HG03460 (cell line): Measurements from ENCODE around the gene DCST2.
"Not testable (repeated sequence)": the region's sequence is repeated elsewhere in the genome, so short reads cannot be mapped to it uniquely, and the experiment has no call there.

ENCODE experiments used
- ATAC-seq: cut with Tn5 transposase; IDR thresholded peaks from one replicate; pipeline ENCODE4 v1.9.1; 2021; ENCODE audit not compliant: unreplicated experiment

The DCST2 gene

DNA sequence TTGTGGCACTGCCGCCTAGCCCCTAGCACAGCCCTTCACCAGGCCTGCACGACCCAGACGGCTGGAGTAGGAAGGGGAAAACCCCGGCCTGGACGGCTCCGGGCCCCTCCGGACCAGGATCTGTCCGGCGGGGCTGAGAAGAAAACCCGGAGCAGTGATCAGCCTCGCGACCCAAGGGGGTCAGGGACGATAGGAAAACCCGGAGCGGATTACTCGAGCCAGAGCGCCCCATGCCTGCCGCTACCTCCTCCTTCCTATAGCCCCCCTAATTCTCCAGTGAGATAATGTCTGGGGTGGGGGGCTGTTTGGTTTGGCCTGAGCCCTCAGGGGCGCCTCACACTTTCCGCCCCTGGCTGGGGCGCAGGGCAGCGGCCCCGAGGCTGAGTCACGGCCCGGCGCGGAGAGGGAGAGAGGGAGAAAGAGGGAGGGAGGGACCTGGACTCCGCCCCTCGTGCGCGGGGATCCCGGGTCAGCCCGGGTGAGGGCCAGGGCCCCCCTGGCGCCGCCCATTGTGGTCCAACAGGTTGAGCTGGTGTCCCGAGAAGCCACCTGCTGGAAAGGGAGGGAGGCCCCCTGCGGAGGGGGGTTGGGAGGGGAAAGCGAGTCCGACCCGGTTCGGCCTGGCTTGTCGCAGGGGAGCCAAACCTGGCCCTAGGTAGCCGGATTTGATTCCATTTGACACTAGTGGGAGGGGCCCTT lies 32.7 kb downstream of the DCST2 start:
- ATAC-seq, result peak; percentile 29

DNA sequence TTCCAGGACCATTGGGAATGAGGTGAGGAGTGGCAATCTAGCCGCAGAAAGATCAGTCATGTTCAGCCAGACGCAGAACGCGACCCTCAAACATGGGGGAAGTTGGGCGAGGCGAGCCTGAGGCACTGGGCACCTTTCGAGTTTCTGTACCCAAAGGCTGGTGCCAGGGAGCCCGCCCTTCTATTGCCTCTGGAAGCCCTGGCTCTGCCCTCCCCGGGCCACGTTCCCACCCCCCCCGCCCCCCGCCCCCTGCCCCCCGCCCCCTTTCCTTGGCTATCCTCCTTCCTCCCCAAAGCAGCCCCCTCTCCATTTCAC lies 33.2 kb downstream of the DCST2 start:
- no peak for ATAC-seq

DNA sequence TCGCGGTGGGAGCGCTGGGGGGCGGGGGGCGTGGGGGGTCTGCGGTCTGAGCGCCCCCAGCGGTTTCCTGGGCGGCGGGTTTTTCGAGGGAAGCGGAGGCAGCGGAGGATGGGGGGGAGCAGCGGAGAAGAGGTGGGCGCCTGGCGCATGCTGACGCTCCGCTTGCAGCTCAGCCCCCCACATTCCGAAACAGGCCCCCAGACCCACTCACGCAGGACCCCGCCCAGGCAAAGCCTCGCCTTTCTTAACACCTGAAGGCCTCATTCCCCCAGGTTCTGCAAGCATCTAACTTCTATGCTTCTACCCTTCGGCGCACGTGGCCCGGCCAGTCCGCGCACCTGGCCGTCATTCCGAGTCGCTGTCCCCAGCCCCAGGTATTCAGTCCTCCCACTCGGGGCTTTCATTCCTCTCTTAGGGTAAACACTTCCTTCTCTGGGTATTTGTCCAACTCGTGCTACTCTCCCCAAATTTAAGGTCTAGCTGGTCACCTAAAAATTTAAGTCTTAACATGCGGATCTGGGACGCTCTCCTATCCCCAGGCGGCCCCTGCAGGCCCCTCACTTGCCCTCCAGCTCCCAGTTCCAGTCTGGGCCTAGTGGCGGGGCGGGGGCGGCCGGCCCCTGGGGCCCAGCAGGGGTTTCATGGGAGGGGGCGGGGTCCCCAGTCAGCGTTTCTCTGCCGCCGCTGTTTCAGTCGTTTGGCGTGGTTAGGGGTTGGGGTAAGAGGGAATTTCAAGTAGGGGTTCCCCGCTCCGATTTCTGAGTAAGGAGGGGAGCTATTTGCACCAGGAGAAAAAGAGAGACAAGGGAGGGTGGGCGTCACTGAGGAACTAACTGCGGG lies 33.8 kb downstream of the DCST2 start:
- ATAC-seq, result no peak

DNA sequence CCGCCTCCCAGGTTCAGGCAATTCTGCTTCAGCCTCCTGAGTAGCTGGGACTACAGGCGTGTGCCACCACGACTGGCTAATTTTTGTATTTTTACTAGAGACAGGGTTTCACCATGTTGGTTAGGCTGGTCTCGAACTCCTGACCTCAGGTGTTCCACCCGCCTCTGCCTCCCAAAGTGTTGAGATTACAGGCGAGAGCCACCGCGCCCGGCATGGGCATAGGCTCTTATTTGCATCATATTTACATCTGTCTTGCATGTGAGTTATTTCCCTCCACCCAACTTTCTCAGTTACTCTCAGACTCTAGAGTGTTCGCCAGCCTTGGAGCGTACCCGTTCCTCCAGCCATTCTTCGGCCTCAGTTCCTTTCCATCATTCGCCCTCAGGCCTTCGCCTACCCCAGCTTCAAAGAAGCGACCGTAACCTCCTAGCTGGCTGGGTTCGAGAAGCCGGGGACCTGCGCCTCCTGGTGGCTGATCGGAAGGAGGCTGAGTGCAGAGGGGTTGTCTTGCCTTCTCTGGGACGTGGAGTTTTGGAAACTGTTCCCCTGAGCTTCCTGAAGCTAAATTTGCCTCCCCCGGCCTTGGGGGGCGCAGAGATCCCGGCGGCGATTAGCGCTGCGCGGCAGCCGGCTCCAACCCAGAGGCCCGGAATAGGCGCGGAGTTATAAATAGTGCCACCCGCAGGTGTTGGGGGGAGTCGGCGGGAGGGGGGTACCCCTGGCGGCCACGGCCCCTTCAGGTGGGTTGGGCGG lies 34.6 kb downstream of the DCST2 start:
- no peak for ATAC-seq

DNA sequence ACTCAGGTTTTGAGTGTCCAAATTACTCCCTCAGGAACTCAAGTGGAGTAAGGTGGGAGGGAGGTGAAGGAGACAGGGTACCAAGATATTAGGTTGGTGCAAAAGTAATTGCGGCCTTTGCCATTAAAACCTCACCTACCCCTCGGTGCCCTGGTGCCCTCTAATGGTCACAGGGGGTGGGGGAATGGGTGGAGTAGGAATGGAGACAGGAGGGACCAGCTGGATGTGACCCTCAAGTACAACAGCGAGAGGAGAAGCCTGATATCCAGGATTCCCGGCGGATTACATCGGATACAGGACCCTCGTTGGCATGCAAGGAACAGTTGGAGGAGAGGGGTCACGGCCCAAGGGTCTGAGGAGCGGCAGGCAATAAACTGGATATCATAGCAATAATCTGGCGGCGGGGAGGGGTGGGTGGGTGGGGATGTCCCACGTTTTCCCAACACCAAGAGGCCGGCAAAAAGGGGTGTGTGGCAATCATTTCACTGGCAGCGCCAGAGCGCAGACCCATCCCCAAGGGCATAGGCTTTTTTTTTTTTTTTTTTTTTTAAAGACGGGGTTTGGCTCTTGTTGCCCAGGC lies 35.3 kb downstream of the DCST2 start:
- ATAC-seq, result no peak

DNA sequence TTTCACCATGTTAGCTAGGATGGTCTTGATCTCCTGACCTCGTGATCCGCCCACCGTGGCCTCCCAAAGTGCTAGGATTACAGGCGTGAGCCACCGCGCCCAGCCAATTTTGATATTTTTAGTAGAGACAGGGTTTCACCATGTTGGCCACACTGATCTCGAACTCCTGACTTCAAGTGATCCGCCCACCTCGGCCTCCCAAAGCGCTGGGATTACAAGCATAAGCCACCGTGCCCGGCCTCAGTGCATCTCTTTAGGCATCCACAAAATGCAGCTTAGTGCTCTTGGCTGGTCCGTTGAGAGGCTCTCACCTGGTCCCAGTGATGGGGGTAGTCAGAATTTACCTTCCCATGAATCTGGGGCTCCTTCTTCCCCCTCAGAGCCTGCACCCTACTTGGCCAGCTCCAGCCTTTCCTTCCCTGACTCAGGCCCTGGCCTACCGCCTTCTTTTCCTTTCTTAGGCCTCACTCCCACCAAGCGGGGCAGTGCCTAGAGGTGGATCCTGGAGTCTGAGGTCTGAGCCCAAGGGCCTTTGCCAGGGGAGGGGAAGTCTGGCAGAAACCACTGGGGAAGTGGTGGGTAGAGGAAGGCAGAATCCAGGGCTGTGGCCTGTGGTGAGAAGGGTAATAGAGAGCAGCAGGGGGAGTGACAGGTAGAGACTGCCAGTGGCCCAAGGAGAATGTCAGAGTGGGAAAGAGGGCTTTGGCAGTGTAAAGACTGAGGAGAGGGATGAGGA lies 36.4 kb downstream of the DCST2 start:
- ATAC-seq, result no peak

DNA sequence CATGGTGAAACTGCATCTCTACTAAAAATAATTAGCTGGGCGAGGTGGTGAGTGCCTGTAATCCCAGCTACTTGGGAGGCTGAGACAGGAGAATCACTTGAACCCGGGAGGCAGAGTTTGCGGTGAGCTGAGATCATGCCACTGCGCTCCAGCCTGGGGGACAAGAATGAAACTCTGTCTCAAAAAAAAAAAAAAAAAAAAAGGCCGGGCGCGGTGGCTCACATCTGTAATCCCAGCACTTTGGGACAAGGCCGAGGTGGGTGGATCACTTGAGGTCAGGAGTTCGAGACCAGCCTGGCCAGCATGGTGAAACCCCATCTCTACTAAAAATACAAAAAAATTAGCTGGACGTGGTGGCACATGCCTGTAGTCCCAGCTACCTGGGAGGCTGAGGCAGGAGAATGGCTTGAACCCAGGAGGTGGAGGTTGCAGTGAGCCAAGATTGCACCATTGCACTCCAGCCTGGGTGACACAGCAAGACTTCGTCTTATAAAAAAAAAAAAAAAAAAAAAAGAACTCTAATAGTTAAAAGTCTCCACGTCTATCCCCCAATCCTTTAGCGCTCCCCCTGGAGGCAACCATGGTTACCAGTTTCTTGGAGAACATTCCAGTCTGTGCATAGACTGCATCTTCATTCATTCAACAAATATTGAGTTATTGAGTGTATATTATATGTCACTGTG lies 38.1 kb downstream of the DCST2 start:
- not testable (repeated sequence) for ATAC-seq

DNA sequence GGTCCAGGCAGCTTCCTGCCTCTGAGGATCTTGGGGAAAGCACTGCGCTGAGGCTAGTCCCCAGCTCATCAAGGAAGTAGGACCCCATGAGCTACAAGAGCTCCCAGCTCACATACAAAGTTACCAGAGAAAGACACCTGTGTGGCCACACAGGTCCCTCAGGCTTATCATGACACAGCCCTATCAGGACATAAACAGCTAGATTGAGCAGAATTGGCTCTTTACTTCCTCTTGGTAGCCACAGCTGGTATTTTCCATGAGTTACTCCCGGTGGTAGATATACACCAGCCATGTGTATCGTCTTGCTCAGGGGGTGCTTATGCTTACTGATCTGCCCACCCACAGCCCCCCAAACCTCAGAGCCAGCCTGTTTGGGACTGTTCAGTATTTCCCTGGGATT lies 39.0 kb downstream of the DCST2 start:
- ATAC-seq, result no peak

DNA sequence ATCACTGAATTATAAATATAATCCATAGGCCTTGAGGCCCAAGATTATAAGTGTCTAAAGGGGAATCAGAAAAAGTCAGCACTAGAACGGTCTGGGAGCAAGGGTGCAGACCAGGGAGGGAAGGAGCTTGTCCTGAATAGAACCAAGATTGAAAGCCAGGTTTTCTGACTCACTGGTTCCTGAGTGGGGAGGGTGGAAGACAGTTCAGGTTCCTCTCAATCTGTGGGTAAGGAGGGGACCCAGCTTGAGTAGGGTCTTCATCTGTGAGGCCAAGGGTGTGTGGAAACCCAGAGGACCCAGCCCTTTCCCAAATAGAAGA lies 39.4 kb downstream of the DCST2 start:
- ATAC-seq, result no peak

DNA sequence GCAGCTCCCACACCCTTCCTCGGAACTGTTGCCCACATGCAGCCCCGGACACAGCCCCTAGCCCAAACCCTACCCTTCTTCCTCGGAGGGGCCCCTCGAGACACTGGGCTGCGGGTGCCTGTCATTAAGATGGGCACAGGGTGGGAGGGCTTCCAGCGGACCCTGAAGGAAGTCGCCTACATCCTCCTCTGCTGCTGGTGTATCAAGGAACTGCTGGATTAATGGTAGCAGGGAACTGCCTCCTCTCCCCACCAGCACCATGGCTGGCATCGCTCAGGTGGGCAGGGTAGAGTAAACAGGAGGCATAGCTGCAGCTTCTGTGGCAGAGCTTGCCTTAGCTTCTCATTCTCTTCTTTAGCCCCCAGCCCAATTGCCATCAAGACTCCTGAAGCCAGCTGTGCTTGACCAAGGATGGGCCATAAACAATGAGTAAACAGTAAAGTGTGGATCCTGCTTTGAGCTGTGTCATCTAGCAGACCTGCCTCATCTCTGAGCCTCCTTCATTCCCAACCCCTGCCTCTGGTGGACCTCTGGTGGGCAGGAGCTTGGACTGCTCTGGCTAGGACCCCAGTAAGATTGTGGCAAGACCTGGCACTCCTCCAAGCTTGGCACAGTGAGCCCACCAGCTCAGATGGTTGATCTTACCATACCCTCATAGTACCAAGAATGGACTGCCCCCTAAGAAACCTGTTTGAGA lies 39.9 kb downstream of the DCST2 start, which contains the start of gene LENEP:
LENEP (plus strand) TSS at position 15 of the 697 bp plus-strand sequence; CDS start at position 37, 22 bp downstream.
- ATAC-seq, result no peak

DNA sequence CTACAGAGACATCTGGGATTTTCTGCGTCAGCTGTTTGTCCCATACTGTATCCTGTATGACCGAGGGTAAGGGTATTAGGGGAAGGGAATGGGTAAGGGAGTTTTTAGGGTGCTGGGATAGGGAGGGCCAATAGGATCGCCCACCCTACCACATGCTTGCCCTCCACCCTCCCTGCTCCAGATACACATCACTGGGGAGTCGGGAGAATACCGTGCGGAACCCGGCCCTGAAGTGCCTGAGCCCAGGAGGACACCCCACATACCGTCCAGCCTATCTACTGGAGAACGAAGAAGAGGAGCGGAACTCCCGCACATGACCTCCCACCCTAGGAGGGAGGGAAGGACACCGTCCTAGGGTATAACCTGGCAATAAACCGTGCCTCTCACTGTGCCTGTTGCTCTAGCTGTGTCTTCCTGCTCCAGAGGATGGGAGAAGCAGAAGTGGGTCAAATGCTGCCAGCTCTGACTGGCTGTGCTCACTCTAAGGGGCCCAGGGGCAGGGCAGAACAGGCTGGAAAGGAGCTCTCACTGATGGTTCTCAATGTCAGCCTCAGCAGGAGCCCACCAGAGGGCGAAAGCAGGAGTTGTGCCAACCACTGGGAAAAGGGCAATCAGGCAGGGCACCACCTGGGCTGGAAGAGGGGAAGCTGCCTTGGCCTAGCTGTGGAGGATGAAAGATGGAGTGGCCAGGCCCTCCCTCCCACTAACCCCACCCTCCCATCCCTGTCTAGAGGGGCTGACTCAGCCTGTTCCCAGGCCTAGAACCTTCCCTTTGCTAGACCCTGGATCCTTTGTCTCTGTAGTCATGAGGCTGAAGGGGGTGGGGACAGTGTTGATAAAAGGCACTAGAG lies 40.6 kb downstream of the DCST2 start:
- no peak for ATAC-seq

DNA sequence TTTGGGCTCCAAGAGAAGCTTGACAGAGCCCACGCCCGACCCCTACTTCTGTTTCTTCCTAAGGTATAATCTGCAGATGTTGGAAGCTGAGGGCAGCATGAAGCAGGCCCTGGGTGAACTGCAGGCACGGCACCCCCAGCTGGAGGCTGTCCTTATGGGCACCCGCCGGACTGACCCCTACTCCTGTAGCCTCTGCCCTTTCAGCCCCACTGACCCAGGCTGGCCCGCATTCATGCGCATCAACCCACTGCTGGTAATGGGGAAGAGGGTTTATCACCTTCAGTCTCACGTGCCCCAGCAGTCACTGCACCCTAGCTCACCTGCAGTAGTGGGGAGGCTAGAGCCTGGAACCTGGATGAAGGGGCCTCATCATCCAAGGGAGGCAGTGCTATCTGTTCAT lies 43.3 kb downstream of the DCST2 start:
- ATAC-seq, result no peak

DNA sequence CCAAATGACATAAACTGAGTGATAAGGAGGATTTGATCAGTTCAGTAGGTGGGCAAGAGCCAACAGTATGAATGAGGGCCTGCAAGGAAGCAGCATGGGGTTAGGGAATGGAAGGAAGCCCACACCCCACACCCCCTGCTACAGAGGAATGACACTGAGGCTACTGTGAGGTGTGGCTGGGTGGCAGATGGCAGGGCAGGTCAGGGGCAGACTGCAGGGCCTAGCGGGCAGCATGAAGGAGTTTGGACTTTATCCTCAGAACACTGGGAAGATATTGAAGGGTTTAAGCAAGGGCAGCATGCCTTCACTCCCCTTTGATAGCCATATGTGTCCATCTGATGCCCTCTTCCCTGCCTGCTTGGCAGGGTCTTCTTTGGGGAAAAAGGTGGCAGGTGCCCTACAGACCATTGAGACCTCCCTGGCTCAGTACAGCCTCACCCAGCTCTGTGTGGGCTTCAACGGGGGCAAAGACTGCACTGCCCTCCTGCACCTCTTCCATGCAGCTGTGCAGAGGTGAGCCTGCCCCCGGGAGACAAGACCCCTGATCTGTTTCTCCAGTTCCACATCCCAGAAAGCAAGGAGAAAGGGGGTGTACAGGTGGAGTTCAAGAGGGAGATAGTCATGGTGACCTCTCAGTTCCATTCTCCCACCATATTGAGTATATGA lies 44.3 kb downstream of the DCST2 start:
- ATAC-seq, result no peak

DNA sequence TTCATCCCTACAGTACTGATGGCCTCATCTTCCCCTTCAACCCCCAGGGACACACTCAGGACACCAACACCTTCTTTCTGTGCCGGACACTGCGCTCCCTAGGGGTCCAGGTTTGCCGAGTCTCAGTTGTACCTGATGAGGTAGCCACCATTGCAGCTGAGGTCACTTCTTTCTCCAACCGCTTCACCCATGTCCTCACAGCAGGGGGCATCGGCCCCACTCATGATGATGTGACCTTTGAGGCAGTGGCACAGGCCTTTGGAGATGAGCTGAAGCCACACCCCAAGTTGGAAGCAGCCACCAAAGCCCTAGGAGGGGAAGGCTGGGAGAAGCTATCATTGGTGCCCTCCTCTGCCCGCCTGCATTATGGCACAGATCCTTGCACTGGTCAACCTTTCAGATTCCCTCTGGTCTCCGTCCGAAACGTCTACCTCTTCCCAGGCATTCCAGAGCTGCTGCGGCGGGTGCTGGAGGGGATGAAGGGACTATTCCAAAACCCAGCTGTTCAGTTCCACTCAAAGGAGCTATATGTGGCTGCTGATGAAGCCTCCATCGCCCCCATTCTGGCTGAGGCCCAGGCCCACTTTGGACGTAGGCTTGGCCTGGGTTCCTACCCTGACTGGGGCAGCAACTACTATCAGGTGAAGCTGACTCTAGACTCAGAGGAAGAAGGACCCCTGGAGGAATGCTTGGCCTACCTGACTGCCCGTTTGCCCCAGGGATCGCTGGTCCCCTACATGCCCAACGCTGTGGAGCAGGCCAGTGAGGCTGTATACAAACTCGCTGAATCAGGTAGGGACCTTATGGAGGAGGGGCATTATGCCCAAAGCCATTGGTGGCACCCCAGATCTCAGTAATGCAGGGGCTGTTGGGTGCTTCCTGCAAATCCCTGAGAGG lies 45.3 kb downstream of the DCST2 start:
- no peak for ATAC-seq

DNA sequence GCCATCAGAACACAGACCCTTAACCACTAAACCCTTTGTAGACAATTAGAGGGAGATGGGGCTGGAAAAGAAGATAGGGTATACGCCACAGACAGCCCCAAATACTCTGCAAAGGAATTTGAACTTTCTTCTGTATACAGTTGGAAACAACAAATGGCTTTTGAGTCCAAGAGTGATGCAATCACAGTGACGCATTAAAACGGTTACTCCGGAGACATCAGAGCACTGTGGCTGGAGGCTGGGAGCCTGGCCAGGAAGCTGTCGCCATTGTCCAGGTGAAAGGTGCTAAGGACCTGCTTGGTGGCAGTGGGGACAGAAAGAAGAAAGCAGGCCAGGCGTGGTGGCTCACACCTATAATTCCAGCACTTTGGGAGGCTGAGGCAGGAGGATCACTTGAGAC lies 46.3 kb downstream of the DCST2 start:
- no peak for ATAC-seq

DNA sequence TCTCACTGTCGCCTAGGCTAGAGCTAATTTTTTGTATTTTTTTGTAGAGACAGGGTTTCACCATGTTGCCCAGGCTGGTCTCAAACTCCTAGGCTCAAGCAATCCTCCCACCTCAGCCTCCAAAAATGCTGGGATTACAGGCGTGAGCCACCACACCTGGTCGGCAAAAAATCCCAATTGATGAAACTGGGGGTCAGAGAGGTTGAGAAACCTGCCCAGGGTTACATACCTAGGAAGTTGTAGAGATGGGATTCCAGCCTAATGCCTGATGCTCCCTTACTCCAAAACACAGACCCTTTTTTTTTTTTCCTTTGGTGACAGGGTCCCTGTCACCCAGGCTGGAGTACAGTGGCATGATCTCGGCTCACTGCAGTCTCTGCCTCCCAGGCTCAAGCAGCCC lies 46.8 kb downstream of the DCST2 start:
- ATAC-seq, result not testable (repeated sequence)

DNA sequence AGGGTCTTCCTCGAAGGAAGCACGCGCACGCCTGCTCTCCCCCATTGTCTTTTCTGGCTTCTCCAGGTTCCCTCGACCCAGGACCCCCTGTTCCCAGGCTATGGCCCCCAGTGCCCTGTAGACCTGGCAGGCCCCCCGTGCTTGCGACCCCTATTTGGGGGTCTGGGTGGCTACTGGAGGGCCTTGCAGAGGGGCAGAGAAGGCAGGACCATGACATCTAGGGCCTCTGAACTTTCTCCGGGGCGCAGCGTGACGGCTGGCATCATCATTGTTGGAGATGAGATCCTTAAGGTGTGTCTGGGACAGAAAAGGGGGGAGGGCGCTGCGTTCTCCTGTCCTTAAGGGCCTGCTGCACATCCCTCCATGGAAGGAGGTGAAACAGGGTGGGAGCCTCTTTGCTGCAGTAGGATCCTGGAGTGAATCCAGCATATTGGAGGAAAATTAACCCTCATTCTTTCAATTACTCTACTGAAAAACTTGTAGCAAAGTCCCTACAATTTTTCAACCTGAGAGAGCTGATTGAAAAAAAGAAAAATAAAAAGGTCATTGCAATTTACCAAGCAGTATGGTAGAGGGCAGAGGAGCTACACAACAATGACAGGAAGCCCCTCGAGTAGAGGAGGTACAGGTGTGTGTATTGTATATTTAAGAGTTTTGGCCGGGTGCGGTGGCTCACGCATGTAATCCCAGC lies 49.7 kb downstream of the DCST2 start:
- no peak for ATAC-seq
